D721Med (cell line): Measurements from ENCODE around the gene WRAP73.

Source experiments
- DNase-seq: peaks from one replicate; pipeline ENCODE4 v3.0.0; 2011; ENCODE audit warnings: low spot score; ENCODE audit not compliant: insufficient read length
- FAIRE-seq: peaks from 2 replicates; lab custom pipeline; 2011; peaks lifted over from hg19 to GRCh38; lab: Jason Lieb, UNC
- CTCF ChIP-seq: IDR thresholded peaks from 2 replicates; pipeline ENCODE4 v1.5.1; 2012; ENCODE audit warnings: mild to moderate bottlenecking, control low read depth; ENCODE audit not compliant: insufficient read depth; ENCODE audit errors: missing control alignments

The WRAP73 gene

GRCh38 chr1:3695326-3696217, 45.7 kb upstream of the WRAP73 start:
- FAIRE-seq: no peak
- peak; percentile 51 for TF ChIP-seq CTCF
- DNase-seq: no peak

GRCh38 chr1:3693321-3693720, 43.4 kb upstream of the WRAP73 start:
- FAIRE-seq (no peak), DNase-seq (no peak)
- no peak for TF ChIP-seq CTCF

- TF ChIP-seq CTCF: no peak
- FAIRE-seq (no peak), DNase-seq (no peak)
Observed at GRCh38 chr1:3692598-3692997, 42.7 kb upstream of the WRAP73 start.

- no peak for TF ChIP-seq CTCF
- no peak for FAIRE-seq
- no peak for DNase-seq
Observed at GRCh38 chr1:3691421-3692204, 41.7 kb upstream of the WRAP73 start.

- no peak for TF ChIP-seq CTCF
- DNase-seq: no peak
- no peak for FAIRE-seq
Observed at GRCh38 chr1:3690282-3691065, 40.6 kb upstream of the WRAP73 start.

GRCh38 chr1:3689138-3689750, 39.3 kb upstream of the WRAP73 start:
- no peak for TF ChIP-seq CTCF
- DNase-seq (no peak), FAIRE-seq (no peak)
